HEK293 (cell line): ENCODE measurements around the gene PTGDR.

Experiments used
- CTCF ChIA-PET: fragments of 350-600 bp; formaldehyde crosslinking; extraction: SDS; loops from one replicate; lab custom pipeline; 2021; ENCODE audit warnings: antibody characterized with exemption; lab: Yijun Ruan, JAX
- POLR2A ChIA-PET: fragments of 300-600 bp; formaldehyde crosslinking; extraction: SDS; loops from one replicate; lab custom pipeline; 2020; ENCODE audit warnings: antibody characterized with exemption, inconsistent platforms; lab: Yijun Ruan, JAX
- H3K27ac ChIP-seq: fragments of 200-500 bp; sonication (Bioruptor generic); 2 replicates; pipeline ENCODE4 v1.5.1; 2014; ENCODE audit warnings: low read depth, low read length, control low read depth, inconsistent platforms; ENCODE audit errors: extremely low read depth
- H3K36me3 ChIP-seq, 2 experiments: fragments of 200-500 bp in 1 of 2; sonication (Bioruptor generic) in 1 of 2; 1 replicate in 1 of 2; 2 replicates in 1 of 2; pipeline ENCODE4 v1.5.1; 2014 to 2017; ENCODE audit warnings: inconsistent platforms in 2 of 2, low read length in 2 of 2; ENCODE audit not compliant: control insufficient read depth in 2 of 2, insufficient read depth in 1 of 2
- H3K4me1 ChIP-seq: fragments of 200-500 bp; sonication (Bioruptor generic); 2 replicates; pipeline ENCODE4 v1.5.1; 2014; ENCODE audit warnings: mild to moderate bottlenecking, low read length, inconsistent platforms; ENCODE audit not compliant: control insufficient read depth, insufficient read depth
- H3K4me3 ChIP-seq: 2 replicates; pipeline ENCODE4 v1.5.1; 2011; ENCODE audit warnings: low read depth, mild to moderate bottlenecking, control low read depth, low read length, moderate library complexity
- H3K9me3 ChIP-seq: fragments of 200-500 bp; sonication (Bioruptor generic); 2 replicates; pipeline ENCODE4 v1.5.1; 2014; ENCODE audit warnings: low read depth, low read length, inconsistent platforms; ENCODE audit not compliant: control insufficient read depth, insufficient read depth
- BCL11B ChIP-seq: fragments of 450-650 bp; formaldehyde crosslinking; IDR thresholded peaks from 2 replicates; pipeline ENCODE4 v1.5.1; 2016; ENCODE audit warnings: low read depth, missing biosample characterization, missing genetic modification characterization
- KLF7 ChIP-seq: fragments of 450-650 bp; formaldehyde crosslinking; IDR thresholded peaks from 2 replicates; pipeline ENCODE4 v1.5.1; 2016; ENCODE audit warnings: missing biosample characterization, missing genetic modification characterization, borderline replicate concordance
- MEIS1 ChIP-seq: sonication (generic); formaldehyde crosslinking; IDR thresholded peaks from 2 replicates; pipeline ENCODE4 v1.8.1; 2022; ENCODE audit warnings: missing genetic modification reagents, mild to moderate bottlenecking, borderline replicate concordance
- OVOL3 ChIP-seq: fragments of 450-650 bp; formaldehyde crosslinking; IDR thresholded peaks from 2 replicates; pipeline ENCODE4 v1.5.1; 2016; ENCODE audit warnings: missing biosample characterization, missing genetic modification characterization
- TCF7L2 ChIP-seq: IDR thresholded peaks from 2 replicates; pipeline ENCODE4 v1.6.1; 2011; ENCODE audit warnings: low read depth, mild to moderate bottlenecking, inconsistent platforms, low read length, moderate library complexity, borderline replicate concordance
- ZEB2 ChIP-seq: fragments of 450-650 bp; formaldehyde crosslinking; IDR thresholded peaks from 2 replicates; pipeline ENCODE4 v1.5.1; 2016; ENCODE audit warnings: missing biosample characterization, missing genetic modification characterization
- ZNF274 ChIP-seq, 2 experiments: fragments of 200-500 bp in 1 of 2; fragments of 450-650 bp in 1 of 2; sonication (Bioruptor generic) in 1 of 2; formaldehyde crosslinking in 1 of 2; IDR thresholded peaks; 2 replicates each; pipeline versions ENCODE4 v1.5.1 to v1.6.1; 2014 to 2016; ENCODE audit warnings: borderline replicate concordance in 1 of 2, inconsistent platforms in 1 of 2, low read length in 1 of 2, missing biosample characterization in 1 of 2, missing genetic modification characterization in 1 of 2
- ZNF514 ChIP-seq: fragments of 450-650 bp; formaldehyde crosslinking; IDR thresholded peaks from 2 replicates; pipeline ENCODE4 v1.5.1; 2016; ENCODE audit warnings: missing biosample characterization, missing genetic modification characterization
- ZNF792 ChIP-seq: fragments of 450-650 bp; formaldehyde crosslinking; IDR thresholded peaks from 2 replicates; pipeline ENCODE4 v1.5.1; 2016; ENCODE audit warnings: missing biosample characterization, missing genetic modification characterization
- TF ChIP-seq, protein P1 (sequence below): fragments of 450-650 bp; formaldehyde crosslinking; IDR thresholded peaks from 2 replicates; pipeline ENCODE4 v1.5.1; 2016; ENCODE audit warnings: missing biosample characterization, missing genetic modification characterization
- TF ChIP-seq, protein P2 (sequence below): fragments of 450-650 bp; formaldehyde crosslinking; IDR thresholded peaks from 2 replicates; pipeline ENCODE4 v1.5.1; 2016; ENCODE audit warnings: missing biosample characterization, missing genetic modification characterization
- TF ChIP-seq, protein P3 (sequence below): fragments of 450-650 bp; formaldehyde crosslinking; IDR thresholded peaks from 2 replicates; pipeline ENCODE4 v1.5.1; 2017; ENCODE audit warnings: missing biosample characterization, mild to moderate bottlenecking, missing genetic modification characterization, moderate library complexity

The PTGDR gene

DNA sequence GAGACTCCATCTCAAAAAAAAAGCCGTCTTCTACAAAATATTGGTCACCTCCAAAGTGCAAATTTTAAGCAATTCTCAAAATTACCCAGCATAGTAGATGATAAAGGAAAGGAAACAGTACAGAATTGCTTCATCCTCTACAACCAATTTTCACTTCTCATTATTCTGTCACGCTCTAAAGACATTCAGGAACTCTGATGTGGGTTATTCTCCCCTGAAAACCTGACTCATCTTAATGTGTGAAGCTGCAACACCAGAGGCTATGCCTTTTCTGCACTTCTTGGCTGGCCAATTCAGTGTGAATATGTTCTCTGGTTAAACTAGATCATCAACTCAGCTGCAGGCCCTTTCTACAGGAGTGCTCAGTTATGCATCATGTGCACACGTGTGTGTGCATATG is 57.6 kb downstream of the PTGDR start:
- ChIA-PET POLR2A (no interaction called here), CTCF (interaction anchor here (1.2 kb wide), 1 partner anchor 25 kb away, joined by 3 read pairs; no protein-coding TSS in a partner anchor)
- Histone ChIP-seq H3K4me1 (no peaks in the 10 kb centered on the region), H3K36me3 (no peaks in the 10 kb centered on the region), H3K27ac (no peak overlapping the region), H3K4me3 (no peak overlapping the region), H3K9me3 (no peaks in the 10 kb centered on the region)
- TF ChIP-seq OVOL3 (tag by site-specific recombination) (no peak), KLF7 (tag by site-specific recombination) (no peak), ZNF514 (tag by site-specific recombination) (no peak), ZNF274 (IDR thresholded peaks at IDR 0.05; ENCODE audit: low read length) (no peak), ZNF274 (tag by site-specific recombination; IDR thresholded peaks at IDR 0.05; ENCODE audit: borderline replicate concordance) (no peak), ZEB2 (tag by site-specific recombination) (no peak), TCF7L2 (no peak), BCL11B (no peak)
- TF ChIP-seq, protein P1, sequence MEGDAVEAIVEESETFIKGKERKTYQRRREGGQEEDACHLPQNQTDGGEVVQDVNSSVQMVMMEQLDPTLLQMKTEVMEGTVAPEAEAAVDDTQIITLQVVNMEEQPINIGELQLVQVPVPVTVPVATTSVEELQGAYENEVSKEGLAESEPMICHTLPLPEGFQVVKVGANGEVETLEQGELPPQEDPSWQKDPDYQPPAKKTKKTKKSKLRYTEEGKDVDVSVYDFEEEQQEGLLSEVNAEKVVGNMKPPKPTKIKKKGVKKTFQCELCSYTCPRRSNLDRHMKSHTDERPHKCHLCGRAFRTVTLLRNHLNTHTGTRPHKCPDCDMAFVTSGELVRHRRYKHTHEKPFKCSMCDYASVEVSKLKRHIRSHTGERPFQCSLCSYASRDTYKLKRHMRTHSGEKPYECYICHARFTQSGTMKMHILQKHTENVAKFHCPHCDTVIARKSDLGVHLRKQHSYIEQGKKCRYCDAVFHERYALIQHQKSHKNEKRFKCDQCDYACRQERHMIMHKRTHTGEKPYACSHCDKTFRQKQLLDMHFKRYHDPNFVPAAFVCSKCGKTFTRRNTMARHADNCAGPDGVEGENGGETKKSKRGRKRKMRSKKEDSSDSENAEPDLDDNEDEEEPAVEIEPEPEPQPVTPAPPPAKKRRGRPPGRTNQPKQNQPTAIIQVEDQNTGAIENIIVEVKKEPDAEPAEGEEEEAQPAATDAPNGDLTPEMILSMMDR = no peak

DNA sequence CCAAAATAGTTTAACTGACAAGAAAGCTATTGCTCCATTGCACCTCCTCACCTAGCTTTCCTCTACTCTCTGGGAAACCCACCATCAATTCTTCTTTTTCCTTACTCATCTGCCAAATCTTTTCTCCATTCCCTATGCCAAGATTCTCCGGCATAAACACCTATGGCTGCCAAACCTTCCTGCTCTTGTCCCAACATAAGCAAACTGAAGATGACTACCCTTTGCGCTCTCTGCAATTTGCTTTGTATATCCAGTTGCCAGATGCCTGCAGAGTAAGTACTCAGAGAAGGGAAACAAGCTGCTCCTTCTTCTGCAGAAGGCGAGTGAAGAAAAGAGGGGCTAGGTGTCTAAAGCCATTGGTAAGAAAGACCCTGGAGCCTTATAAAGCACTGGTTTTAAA is 58.1 kb downstream of the PTGDR start:
- no peak overlapping the region for H3K27ac ChIP-seq
- POLR2A ChIA-PET = no interaction called here
- H3K36me3 ChIP-seq = no peaks in the 10 kb centered on the region
- H3K4me3 ChIP-seq = no peak overlapping the region
- CTCF ChIA-PET = interaction anchor here (1.2 kb wide), 1 partner anchor 26 kb away, joined by 3 read pairs; no protein-coding TSS in a partner anchor
- TF ChIP-seq MEIS1 (CRISPR knock-in tag) (no peak), ZNF792 (tag by site-specific recombination) (no peak)
- TF ChIP-seq, protein P2, sequence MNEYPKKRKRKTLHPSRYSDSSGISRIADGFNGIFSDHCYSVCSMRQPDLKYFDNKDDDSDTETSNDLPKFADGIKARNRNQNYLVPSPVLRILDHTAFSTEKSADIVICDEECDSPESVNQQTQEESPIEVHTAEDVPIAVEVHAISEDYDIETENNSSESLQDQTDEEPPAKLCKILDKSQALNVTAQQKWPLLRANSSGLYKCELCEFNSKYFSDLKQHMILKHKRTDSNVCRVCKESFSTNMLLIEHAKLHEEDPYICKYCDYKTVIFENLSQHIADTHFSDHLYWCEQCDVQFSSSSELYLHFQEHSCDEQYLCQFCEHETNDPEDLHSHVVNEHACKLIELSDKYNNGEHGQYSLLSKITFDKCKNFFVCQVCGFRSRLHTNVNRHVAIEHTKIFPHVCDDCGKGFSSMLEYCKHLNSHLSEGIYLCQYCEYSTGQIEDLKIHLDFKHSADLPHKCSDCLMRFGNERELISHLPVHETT (tag by site-specific recombination) = no peak
- TF ChIP-seq, protein P3, sequence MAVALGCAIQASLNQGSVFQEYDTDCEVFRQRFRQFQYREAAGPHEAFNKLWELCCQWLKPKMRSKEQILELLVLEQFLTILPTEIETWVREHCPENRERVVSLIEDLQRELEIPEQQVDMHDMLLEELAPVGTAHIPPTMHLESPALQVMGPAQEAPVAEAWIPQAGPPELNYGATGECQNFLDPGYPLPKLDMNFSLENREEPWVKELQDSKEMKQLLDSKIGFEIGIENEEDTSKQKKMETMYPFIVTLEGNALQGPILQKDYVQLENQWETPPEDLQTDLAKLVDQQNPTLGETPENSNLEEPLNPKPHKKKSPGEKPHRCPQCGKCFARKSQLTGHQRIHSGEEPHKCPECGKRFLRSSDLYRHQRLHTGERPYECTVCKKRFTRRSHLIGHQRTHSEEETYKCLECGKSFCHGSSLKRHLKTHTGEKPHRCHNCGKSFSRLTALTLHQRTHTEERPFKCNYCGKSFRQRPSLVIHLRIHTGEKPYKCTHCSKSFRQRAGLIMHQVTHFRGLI = no peak
- no peaks in the 10 kb centered on the region for H3K9me3 ChIP-seq
- no peaks in the 10 kb centered on the region for H3K4me1 ChIP-seq
